MM.1S (cell line): Measurements from ENCODE around the gene LRRIQ4.

Source experiments
- EZH2 ChIP-seq: fragments of 300-600 bp; sonication (generic); optimal IDR thresholded peaks from 2 replicates; pipeline ENCODE3; 2017; ENCODE audit warnings: low read depth, mild to moderate bottlenecking, antibody characterized with exemption, low read length, mixed read lengths
- EZH2phosphoT487 ChIP-seq: fragments of 300-600 bp; sonication (generic); IDR thresholded peaks from 2 replicates; pipeline ENCODE4 v1.6.1; 2018; ENCODE audit warnings: antibody characterized with exemption, low read length

DNA sequence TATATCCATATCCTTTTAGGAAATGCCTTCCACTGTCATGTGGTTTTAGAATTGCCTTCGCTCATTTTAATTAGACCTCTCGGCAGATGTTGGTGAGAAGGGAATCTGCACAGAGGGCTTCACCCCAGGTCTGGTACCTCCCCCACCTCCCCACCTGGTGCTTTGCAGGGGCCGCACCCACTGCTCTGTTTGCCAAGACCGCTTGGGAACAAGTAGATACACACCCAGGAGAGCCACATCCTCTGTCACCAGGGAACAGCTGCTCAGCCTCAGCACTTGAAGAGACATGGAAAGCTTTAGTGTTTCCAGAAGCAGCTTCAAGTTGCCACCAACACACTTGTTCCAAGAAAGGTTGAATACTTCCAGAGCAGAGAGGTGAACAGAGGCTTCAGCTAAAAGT is 35.2 kb downstream of the LRRIQ4 start:
- TF ChIP-seq EZH2phosphoT487 (no peak), EZH2 (no peak)
